SU-DHL-6 (cell line): ENCODE measurements around the gene DENND1B.

Experiments
- H2AFZ ChIP-seq: fragments of 200-600 bp; sonication (generic); 2 replicates; pipeline ENCODE4 v1.6.1; 2014; ENCODE audit warnings: low read depth, mild to moderate bottlenecking, moderate library complexity, mixed read lengths, antibody characterized with exemption, low read length; ENCODE audit not compliant: severe bottlenecking
- H3F3A ChIP-seq: fragments of 200-600 bp; shearing (Covaris generic); 2 replicates; pipeline ENCODE4 v1.6.0; 2016; ENCODE audit warnings: antibody characterized with exemption, mild to moderate bottlenecking; ENCODE audit not compliant: insufficient read depth
- H3K27ac ChIP-seq: fragments of 200-600 bp; sonication (generic); 2 replicates; pipeline ENCODE4 v1.5.1; 2016; ENCODE audit warnings: low read depth, mild to moderate bottlenecking, low read length, moderate library complexity, mixed read lengths
- H3K27me3 ChIP-seq: fragments of 200-600 bp; sonication (generic), shearing (Covaris generic); 2 replicates; pipeline ENCODE4 v1.6.0; 2014; ENCODE audit warnings: mild to moderate bottlenecking, low read length
- H3K36me3 ChIP-seq: fragments of 200-600 bp; sonication (generic); 2 replicates; pipeline ENCODE4 v1.6.1; 2014; ENCODE audit warnings: mild to moderate bottlenecking, low read length, mixed read lengths
- H3K4me2 ChIP-seq: fragments of 300-600, 200-600 bp; shearing (Covaris generic), sonication (generic); 2 replicates; pipeline ENCODE4 v1.6.0; 2014; ENCODE audit warnings: low read length, low read depth, mild to moderate bottlenecking; ENCODE audit not compliant: poor library complexity, severe bottlenecking
- H3K4me3 ChIP-seq: fragments of 200-600 bp; sonication (generic); 2 replicates; pipeline ENCODE4 v1.5.1; 2014; ENCODE audit warnings: antibody characterized with exemption, low read length, mild to moderate bottlenecking, mixed read lengths; ENCODE audit not compliant: insufficient read depth, poor library complexity, severe bottlenecking
- H3K79me2 ChIP-seq: fragments of 200-600 bp; sonication (generic); 2 replicates; pipeline ENCODE4 v1.6.1; 2014; ENCODE audit warnings: mild to moderate bottlenecking, low read length, moderate library complexity; ENCODE audit not compliant: insufficient read depth
- H3K9ac ChIP-seq: fragments of 200-600 bp; sonication (generic); 2 replicates; pipeline ENCODE4 v1.7.0; 2014; ENCODE audit warnings: mild to moderate bottlenecking, low read length
- H3K9me2 ChIP-seq: fragments of 200-600 bp; sonication (generic); replicated peaks from 2 replicates; pipeline ENCODE4 v1.6.1; 2014; ENCODE audit warnings: low read length; ENCODE audit not compliant: insufficient read depth
- H3K9me3 ChIP-seq: fragments of 200-600 bp; sonication (generic); 2 replicates; pipeline ENCODE4 v1.6.1; 2014; ENCODE audit warnings: low read length, mixed read lengths; ENCODE audit not compliant: insufficient read depth
- H4K20me1 ChIP-seq: fragments of 200-600 bp; sonication (generic); 2 replicates; pipeline ENCODE4 v1.6.1; 2014; ENCODE audit warnings: low read depth, mild to moderate bottlenecking, antibody characterized with exemption, low read length, moderate library complexity, mixed read lengths
- CTCF ChIP-seq: fragments of 200-600 bp; sonication (generic); IDR thresholded peaks from one replicate; pipeline ENCODE4 v1.5.1; 2017; ENCODE audit warnings: antibody characterized with exemption, mild to moderate bottlenecking, low read length, moderate library complexity; ENCODE audit not compliant: insufficient read depth, poor library complexity, severe bottlenecking
- EZH2phosphoT487 ChIP-seq: fragments of 200-600 bp; sonication (generic), shearing (Covaris generic); conservative IDR thresholded peaks from 2 replicates; pipeline ENCODE4 v1.6.1; 2018; ENCODE audit warnings: mild to moderate bottlenecking, antibody characterized with exemption, low read length, moderate library complexity, mixed read lengths

Gene DENND1B

GRCh38 chr1:197675583-197676208 lies 99.6 kb downstream of the DENND1B start:
- Histone ChIP-seq H3K79me2 (peaks cover 42% of the 10 kb centered on the region; the same call in 1 of the 2 replicates), H3K27ac (no peak overlapping the region), H3K9ac (no peak overlapping the region), H3K4me2 (no peak overlapping the region), H3K4me3 (no peak overlapping the region), H3K9me2 (no peaks in the 10 kb centered on the region), H3K36me3 (peaks cover 2% of the 10 kb centered on the region; the same call in 1 of the 2 replicates), H4K20me1 (no peaks in the 10 kb centered on the region), H3K27me3 (no peaks in the 10 kb centered on the region), H2AFZ (no peak overlapping the region), H3K9me3 (no peaks in the 10 kb centered on the region), H3F3A (peaks cover 25% of the 10 kb centered on the region)
- TF ChIP-seq CTCF = no peak
- no peak for TF ChIP-seq EZH2phosphoT487

- Histone ChIP-seq H3K79me2 (peaks cover 35% of the 10 kb centered on the region; the same call in 1 of the 2 replicates), H3K4me2 (no peak overlapping the region), H3K9me3 (no peaks in the 10 kb centered on the region), H3K4me3 (no peak overlapping the region), H3K27me3 (no peaks in the 10 kb centered on the region), H3K9me2 (no peaks in the 10 kb centered on the region), H2AFZ (no peak overlapping the region), H3K27ac (no peak overlapping the region), H3K9ac (no peak overlapping the region), H4K20me1 (no peaks in the 10 kb centered on the region), H3F3A (peaks cover 25% of the 10 kb centered on the region), H3K36me3 (peaks cover 5% of the 10 kb centered on the region; the same call in 1 of the 2 replicates)
- no peak for TF ChIP-seq EZH2phosphoT487
- no peak for TF ChIP-seq CTCF
Measured at GRCh38 chr1:197674286-197674685, 101.0 kb downstream of the DENND1B start.

- Histone ChIP-seq H3F3A (peaks cover 25% of the 10 kb centered on the region), H3K9me3 (no peaks in the 10 kb centered on the region), H3K27ac (no peak overlapping the region), H3K36me3 (peaks cover 5% of the 10 kb centered on the region; the same call in 1 of the 2 replicates), H3K9ac (no peak overlapping the region), H3K9me2 (no peaks in the 10 kb centered on the region), H3K79me2 (peaks cover 30% of the 10 kb centered on the region; the same call in 1 of the 2 replicates), H3K4me2 (no peak overlapping the region), H2AFZ (no peak overlapping the region), H3K27me3 (no peaks in the 10 kb centered on the region), H3K4me3 (no peak overlapping the region), H4K20me1 (no peaks in the 10 kb centered on the region)
- no peak for TF ChIP-seq CTCF
- no peak for TF ChIP-seq EZH2phosphoT487
Measured at GRCh38 chr1:197673292-197673691, 102.0 kb downstream of the DENND1B start.
